CMK (cell line): ENCODE results near the gene CA12.
A peak's percentile ranks its signal among the peaks of the same experiment; 100 is the strongest.

ENCODE experiments used
- DNase-seq: peaks from one replicate; pipeline ENCODE4 v3.0.0-alpha.2; 2010; ENCODE audit warnings: low read depth

CA12 gene

DNA sequence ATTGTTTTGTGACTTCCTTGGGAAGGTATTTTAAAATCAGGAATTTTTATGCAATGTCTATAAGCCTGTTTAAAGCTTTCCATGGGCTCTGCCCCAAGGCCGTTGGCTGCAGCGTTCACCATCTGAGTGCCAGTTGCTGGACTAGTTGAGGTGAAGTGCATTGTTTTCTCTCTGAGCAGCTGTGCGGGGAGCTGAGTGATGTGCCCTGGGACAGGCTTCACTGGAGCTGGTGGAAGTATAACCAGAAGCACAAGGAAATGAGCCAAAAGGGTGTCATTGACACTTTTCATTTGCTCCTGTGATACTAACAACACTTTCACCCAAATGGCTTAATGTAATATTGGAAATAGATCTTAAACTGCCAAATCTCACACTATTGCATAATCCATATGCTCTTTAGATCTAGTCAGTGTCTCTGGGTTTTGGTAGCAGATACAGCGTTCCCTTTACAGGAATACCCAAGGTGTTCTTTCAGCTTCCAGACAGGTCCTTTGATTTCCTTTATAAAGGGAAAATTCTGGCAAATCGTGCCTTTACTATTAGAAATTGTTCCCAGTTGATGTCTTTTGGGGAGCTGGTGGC lies 75.1 kb downstream of the CA12 start:
- no peak for DNase-seq

DNA sequence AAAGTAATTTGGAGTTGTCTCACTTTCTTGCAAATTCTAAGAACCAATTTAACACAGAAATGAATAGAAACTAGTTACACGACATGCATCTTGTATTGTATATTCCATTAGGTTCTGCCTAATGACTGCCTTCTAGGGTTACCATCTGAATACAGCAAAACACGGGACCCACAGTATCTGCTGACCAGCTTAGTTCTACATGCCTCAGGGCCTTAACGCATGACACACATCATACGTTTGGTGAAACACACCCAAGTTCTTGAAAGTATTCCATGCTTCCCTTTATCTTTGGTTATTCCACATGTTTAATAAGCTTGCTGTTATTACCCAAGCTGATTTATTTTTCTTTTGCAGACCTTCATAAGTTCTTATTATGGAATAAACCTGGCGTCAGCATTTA lies 76.4 kb downstream of the CA12 start:
- DNase-seq = no peak

DNA sequence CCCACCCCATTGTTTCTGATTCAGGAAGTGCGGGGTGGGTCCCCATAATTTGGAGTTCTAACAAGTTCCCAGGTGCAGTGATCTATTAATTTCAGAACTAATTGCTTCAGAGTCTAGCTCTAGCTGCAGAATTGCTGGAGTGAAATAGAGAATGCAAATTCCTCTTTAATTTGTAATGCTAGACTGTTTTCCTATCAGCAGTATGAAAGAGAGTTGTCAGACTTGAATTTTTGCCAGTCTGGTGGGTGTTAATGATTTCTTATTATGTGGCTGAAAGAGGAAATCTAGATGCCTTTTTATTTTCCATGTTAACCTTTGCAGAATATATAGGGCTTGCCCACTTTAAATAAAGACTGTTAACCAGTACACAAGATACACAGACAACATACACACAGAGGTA lies 80.6 kb downstream of the CA12 start:
- DNase-seq = no peak

DNA sequence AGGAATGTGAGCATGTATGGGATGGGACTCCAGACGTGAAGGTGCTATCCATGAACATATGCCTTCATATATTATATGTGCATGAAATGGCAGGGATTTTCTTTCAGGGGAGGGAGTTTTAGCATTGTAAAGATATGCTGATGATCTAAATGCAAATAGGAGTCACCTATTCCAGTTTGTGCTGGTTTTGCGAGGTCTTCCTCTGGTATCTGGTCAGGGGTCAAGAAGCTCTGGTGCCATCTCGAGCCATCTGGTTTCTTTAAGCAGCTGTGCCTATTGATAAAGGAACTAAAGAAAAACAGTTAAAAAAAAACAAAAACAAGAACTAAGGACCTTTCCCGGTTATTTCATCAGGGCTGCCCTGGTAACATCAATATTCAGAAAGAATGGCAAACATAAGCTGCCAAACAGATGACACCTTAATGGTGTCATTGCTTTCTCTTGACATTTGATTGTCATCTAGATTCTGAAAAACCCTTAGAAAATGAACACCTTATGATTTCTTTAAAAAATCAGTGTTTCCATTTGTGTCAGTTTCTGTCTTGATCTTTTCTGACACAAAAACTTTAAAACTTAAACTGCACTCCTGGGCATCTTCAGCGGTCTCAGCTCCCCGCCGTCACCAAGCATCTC lies 81.6 kb downstream of the CA12 start:
- peak; percentile 29 for DNase-seq

DNA sequence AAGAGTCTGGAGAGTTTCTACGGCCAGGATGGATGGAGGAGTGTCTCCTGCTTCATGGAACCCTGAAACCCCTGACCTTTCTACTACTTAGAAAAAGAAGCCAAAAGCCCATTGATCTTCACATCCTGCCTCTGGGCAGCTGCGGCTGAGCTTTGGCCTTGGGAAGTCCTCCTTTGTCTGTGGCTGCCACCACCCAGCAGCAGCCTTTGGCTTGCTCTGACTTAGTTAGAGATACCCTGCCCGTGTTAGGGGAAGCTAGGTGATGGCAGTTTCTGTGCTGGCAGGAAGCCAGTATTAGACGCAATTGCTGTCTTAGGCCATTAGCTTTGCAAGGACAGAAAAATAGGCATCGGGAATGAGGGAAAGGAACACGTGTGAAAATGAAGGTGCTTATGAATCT lies 85.5 kb downstream of the CA12 start:
- no peak for DNase-seq

DNA sequence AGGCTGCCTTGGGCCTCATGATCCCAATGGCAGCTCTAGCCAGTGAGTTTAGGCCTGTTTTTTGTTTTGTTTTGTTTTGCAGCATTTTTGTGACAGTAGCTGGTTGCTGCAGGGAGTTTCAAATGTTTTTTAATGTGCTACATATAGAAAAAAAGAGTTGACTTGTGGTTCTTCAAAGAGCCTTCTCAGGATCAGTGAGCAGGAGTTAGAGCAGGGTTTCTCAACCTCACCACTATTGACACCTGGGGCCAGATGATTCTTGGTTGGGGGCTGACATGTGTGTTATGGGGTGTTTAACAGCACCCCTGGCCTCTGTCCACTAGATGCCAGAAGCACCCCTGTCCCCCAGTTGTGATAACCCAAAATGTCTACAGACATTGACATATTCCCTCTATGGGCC lies 86.3 kb downstream of the CA12 start:
- DNase-seq = no peak

DNA sequence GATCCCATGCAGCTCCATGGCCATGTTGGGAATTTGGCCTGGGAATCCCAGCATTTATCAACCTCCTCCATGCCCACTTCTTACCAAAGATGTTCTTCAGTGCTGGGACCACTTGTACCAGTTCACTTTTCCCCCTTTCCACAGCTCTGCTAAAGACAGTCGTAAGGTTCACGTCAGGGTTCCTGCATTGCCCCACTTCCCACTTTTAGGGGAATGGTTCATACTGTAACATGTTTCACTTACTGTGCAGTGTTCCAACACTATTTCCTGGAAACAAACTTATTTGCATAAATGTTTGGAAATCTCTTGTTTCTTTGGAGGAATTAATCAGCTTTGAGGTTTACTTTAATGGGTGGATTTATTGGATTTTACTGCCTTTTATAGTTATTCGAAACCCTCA lies 87.3 kb downstream of the CA12 start:
- no peak for DNase-seq

DNA sequence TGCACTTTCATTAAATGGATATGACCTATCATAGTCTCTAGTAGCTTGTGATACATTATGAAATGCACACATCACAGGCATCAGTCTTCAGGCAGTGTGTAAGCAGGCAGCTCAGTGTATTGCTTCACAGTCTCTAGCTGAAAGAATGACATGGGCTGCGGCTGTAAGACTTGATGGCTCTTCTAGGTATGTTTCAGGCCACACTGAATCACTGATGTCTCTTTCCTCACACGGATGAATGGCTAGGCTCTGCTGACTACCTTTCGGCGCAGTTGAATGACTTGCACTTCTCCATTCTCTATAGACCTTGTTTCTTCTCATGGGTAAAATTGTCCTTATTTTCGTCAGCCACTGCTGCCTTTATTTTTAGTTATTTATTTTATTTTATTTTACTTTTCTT lies 88.9 kb downstream of the CA12 start:
- DNase-seq = no peak

DNA sequence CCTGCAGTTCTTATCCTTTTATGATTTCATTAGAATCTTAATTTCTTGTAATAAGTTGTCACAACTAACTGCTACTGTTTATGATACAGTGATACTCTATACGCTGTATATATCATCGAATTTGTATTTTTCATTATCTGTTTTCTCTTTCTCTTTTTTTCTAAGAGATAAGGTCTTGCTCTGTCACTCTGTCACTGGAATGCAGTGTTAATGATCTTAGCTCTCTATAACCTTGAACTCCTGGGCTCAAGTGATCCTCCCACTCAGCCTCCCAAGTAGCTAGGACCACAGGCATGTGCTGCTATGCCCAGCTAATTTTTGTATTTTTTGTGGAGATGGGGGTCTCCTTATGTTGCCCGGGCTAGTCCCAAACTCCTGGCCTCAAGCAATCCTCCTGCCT lies 89.4 kb downstream of the CA12 start:
- DNase-seq = no peak

DNA sequence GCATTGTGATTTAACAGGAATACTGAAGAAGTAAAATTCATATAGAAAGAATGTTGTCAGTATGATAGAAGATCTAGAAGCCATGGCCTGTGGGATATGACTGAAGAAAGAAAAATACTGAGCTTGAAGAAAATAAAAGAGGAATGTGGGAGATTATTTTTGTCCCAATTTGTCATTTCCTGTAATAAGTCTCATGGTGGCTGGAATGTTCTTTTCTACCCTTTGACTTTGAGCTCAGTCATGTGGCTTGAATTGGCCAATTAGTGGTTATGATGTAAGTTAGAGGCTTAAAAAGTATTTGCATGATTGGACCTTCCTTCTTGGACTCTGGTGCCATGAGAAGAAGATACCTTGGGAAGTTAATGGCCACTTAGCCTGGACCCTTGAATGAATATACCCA lies 90.1 kb downstream of the CA12 start:
- no peak for DNase-seq

DNA sequence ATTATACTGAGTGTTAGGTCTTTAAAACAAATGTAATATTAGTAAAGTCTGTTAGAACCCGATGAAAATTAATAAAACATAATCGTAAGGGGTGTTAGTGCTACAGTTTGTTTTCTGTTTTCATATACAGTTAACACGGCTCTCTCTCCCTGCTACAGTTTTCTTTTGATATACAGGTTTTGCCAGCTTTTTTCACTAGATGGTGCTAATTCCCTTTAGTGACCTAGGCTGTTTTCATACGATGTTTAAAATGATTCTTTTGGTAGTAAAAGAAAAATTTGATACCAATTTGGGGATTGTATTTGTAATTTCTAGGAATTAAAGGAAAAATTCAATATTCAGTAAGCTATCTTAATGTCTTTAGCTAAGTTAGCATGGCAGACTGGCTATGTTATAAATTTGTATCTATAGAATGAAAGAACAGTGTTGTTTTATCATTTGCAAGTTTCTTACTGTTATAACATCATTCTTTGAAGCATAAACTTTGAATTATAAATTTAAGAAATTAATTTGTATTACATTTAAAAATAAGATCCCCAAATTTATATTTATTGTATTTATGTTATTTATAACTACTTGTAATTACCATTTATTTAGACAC lies 92.8 kb downstream of the CA12 start:
- no peak for DNase-seq

DNA sequence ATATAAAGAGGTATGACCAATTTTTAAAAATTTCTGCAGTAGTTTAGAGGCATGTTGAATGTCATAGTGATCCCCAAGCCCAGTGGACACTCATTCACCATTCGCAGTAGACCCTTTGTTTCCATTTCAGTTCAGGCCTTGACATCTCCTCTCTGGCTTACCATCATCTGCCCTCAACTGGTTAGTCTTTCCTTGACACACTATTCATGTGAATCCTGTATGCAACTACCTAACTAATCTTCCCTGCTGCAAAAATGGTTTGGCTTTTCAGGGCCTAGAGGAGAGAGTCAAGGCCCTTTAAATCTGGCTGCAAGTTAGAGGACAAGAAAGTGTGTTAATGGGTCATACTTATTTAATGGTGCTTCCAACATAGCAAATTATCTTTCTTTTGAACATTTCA lies 93.3 kb downstream of the CA12 start:
- no peak for DNase-seq

DNA sequence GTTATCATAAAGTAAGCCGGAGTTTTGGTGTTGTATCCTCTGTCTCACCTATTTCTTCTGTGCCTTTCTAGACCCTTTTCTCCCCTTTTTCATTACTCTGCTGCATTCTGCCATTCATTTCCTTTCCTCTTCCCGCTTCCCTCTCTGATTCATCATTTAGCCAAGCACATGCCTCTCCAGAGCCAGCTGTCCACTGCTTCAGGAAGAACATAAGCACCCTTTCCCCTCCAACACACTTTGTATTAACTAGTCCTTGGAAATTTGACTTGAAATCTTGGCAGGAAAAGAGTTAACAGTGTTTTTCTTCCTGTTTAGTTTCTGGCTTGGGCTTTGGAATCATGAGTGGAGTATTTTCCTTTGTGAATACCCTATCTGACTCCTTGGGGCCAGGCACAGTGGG lies 94.5 kb downstream of the CA12 start:
- DNase-seq = no peak

DNA sequence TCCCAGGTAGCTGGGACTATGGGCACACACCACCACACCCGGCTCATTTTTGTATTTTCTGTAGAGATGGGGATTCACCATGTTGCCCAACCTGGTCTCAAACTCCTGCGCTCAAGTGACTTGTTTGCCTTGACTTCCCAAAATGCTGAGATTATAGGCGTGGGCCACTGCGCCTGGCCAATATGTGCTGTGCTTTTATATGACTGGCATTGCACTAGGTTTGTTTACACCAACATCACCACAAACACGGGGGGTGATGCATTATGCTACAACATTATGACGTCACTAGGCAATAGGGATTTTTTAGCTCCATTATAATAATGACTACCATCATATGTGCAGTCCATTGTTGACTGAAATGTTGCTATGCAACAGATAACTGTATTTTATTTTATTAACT lies 97.3 kb downstream of the CA12 start:
- no peak for DNase-seq

DNA sequence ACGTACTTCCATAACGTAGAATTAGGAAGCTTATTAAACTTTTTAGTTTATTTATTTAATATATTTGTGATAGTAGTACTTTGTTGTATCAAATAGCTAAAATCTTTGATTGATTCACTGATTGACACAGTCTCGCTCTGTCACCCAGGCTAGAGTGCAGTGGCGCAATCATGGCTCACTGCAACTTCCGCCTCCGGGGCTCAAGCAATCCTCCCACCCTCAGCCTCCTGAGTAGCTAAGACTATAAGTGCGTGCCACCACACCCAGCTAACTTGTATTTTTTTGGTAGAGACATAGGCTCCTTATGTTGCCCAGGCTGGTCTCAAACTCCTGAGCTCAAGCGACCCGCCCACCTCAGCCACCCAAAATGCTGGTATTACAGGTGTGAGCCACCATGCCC lies 98.5 kb downstream of the CA12 start:
- DNase-seq = no peak

DNA sequence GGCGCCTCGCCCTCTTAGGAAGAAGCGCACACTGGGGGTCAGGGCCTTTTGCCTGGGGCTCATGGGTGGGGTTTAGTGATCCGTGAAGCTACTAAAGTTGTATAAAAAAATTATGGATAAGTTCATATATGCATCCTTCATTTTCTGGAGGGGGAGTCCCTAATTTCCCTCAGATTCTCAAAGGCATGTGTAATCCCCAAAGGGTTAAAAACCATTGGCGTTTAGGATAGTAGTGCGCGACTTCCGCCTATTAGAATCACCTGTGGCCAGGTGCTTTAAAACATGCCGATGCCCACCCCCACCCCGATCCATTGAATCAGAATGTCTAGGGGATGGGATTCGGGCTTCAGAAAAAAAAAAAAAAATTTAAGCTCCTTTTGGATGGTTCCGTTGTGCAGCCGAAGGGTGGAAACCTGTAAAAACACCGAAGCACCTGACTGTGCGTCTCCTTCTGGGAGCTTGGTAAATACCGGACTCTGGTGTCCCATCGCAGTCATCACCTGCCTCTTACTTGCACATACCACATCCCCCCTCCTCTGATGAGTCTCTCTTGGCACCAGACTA lies 103.7 kb downstream of the CA12 start:
- DNase-seq = no peak

DNA sequence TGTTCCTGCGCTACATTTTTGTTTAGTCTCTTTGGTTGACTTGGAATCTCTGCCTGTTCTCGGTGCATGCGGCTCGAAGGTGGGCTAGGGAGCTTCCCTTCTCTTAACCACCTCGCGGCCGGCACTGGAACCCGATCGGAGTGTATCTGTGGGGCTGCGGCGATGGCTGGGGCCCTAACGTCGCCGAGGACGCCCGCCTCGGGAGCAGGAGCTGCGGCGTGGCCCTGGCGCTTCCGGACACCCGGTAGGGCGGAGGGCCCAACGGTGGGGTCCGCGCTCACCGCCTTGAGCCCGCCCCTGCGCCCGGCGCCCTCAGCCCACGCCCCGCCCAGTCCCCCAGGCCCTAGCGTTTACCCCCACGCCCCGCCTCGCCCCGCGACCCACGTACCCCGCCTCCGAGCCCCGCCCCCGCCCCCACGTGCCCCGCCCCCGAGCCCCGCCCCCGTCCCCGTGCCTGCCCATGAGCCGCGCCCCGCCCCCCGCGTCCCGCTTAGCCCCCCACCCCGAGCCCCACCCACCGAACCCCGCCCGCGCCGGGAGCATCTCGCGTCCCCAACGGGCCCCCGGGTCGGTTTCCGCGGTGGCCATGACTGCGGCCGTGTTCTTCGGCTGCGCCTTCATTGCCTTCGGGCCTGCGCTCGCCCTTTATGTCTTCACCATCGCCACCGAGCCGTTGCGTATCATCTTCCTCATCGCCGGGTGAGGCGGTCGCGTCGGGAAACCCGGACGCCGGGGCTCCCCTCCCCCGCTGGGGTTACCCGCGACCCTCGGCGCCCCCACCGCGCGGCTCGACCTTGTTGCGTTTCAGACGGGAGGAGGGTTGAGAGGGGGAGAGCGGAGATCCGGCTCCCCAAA lies 104.4 kb downstream of the CA12 start, which contains the start of gene APH1B:
Gene APH1B, plus strand, starts transcription at position 568 of the 855 bp plus-strand sequence. Its CDS starts 19 bp downstream, at position 587.
- DNase-seq = peak; percentile 72

DNA sequence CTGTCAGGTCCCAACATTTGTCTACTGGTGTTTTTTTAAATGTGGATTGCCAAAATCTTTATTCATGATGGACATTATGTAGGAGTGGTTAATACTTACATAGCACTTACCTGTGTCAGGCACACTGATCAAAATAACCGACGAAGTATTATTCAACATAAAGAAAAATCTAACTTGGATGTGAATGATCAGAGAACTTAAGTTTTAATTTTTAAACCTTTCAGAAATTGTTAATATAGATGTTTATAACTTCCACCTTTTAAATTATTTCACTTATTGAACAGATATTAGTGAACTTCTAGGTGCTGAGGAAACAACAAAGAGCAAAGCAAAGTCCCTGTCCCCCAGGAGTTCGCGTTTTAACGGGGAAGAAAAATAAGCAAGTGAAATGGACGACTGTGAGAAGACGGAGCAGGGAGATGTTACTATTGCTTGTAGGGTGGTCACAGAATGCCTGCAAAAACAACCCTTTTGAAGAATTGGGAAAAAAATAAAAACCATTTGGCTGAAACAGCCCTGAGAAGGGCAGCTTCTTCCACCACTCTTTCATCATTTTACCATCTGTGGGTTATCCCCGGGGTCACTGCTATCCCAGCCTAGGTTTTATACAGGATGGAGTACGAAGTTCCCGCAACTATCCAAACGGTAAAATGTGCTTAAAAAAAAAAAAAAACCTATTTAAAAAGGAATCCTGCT lies 105.2 kb downstream of the CA12 start:
- DNase-seq = no peak

DNA sequence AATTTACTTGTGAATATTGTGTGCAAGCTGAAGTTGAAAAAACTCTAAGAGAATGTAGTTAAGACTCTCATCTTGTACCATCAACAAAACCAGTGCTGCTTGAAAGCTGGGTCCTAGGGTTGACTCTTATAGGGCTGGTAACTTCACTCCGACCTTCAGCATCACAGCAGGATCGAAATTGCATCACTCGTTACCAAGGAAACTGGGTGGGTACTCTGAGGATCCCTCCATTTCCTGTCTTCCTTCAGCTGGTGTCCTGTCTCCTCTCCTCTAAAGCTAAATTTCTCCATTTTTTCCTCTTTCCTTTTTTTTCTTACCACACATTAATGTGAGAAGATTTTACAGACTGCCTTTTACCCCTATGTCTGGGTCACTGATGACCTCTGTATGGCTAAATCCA lies 107.2 kb downstream of the CA12 start:
- no peak for DNase-seq
